PFSK-1 (cell line): ENCODE results near the gene CALML6.

Experiments
- POLR2AphosphoS5 ChIP-seq: IDR thresholded peaks from 2 replicates; pipeline ENCODE4 v1.6.1; 2012; ENCODE audit warnings: low read depth, mild to moderate bottlenecking, control low read depth, low read length, moderate library complexity
- SIN3A ChIP-seq: IDR thresholded peaks from 2 replicates; pipeline ENCODE4 v1.6.1; 2012; ENCODE audit warnings: mild to moderate bottlenecking, low read length, moderate library complexity, borderline replicate concordance; ENCODE audit not compliant: insufficient read depth
- TAF1 ChIP-seq: IDR thresholded peaks from 2 replicates; pipeline ENCODE4 v1.6.1; 2012; ENCODE audit warnings: low read length, control low read depth, borderline replicate concordance; ENCODE audit not compliant: insufficient read depth
- TF ChIP-seq, protein P1 (sequence below), 2 experiments: IDR thresholded peaks; 2 replicates each; pipeline versions ENCODE4 v1.6.1 to v1.8.0; 2011 to 2012; ENCODE audit warnings: low read depth in 2 of 2, low read length in 2 of 2, control low read depth in 1 of 2, inconsistent platforms in 1 of 2, mild to moderate bottlenecking in 1 of 2, moderate library complexity in 1 of 2; ENCODE audit not compliant: insufficient read depth in 1 of 2

- TF ChIP-seq TAF1 (no peak), POLR2AphosphoS5 (no peak), SIN3A (no peak)
- TF ChIP-seq, protein P1, sequence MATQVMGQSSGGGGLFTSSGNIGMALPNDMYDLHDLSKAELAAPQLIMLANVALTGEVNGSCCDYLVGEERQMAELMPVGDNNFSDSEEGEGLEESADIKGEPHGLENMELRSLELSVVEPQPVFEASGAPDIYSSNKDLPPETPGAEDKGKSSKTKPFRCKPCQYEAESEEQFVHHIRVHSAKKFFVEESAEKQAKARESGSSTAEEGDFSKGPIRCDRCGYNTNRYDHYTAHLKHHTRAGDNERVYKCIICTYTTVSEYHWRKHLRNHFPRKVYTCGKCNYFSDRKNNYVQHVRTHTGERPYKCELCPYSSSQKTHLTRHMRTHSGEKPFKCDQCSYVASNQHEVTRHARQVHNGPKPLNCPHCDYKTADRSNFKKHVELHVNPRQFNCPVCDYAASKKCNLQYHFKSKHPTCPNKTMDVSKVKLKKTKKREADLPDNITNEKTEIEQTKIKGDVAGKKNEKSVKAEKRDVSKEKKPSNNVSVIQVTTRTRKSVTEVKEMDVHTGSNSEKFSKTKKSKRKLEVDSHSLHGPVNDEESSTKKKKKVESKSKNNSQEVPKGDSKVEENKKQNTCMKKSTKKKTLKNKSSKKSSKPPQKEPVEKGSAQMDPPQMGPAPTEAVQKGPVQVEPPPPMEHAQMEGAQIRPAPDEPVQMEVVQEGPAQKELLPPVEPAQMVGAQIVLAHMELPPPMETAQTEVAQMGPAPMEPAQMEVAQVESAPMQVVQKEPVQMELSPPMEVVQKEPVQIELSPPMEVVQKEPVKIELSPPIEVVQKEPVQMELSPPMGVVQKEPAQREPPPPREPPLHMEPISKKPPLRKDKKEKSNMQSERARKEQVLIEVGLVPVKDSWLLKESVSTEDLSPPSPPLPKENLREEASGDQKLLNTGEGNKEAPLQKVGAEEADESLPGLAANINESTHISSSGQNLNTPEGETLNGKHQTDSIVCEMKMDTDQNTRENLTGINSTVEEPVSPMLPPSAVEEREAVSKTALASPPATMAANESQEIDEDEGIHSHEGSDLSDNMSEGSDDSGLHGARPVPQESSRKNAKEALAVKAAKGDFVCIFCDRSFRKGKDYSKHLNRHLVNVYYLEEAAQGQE (IDR thresholded peaks at IDR 0.05; ENCODE audit: insufficient read depth in 1 of 2, low read depth in 2 of 2, low read length in 2 of 2), result no peak
Measured at GRCh38 chr1:1927751-1928150, 12.7 kb downstream of the CALML6 start.
